A549 (cell line): Measurements from ENCODE around the gene CLCNKB.

Experiments
- CEBPB ChIP-seq, 2 experiments: fragments of >200 bp in 1 of 2; sonication (Bioruptor Twin) in 1 of 2; formaldehyde crosslinking in 1 of 2; IDR thresholded peaks; 2 replicates each; pipeline ENCODE4 v1.6.1; 2012 to 2016
- EP300 ChIP-seq, 2 experiments: fragments of >200 bp; sonication (Bioruptor Twin); formaldehyde crosslinking; IDR thresholded peaks; 2 replicates in 1 of 2; 3 replicates in 1 of 2; pipeline ENCODE4 v1.6.1; 2016 to 2017
- KDM1A ChIP-seq: fragments of 200-600 bp; sonication (generic); IDR thresholded peaks from 2 replicates; pipeline ENCODE4 v1.6.1; 2016; ENCODE audit warnings: low read depth, mild to moderate bottlenecking
- NR3C1 ChIP-seq: fragments of >200 bp; sonication (Bioruptor Twin); formaldehyde crosslinking; IDR thresholded peaks from 3 replicates; pipeline ENCODE4 v1.6.1; 2017
- RCOR1 ChIP-seq: fragments of 150-350 bp; IDR thresholded peaks from 2 replicates; pipeline ENCODE4 v1.6.1; 2014; ENCODE audit warnings: antibody characterized with exemption, low read length, low read depth
- SMC3 ChIP-seq: fragments of >200 bp; sonication (Bioruptor Twin); formaldehyde crosslinking; IDR thresholded peaks from 3 replicates; pipeline ENCODE4 v1.6.1; 2018; ENCODE audit warnings: inconsistent platforms
- TF ChIP-seq, protein P1 (sequence below): fragments of 150-350 bp; IDR thresholded peaks from 2 replicates; pipeline ENCODE4 v1.6.1; 2014; ENCODE audit warnings: low read depth, mild to moderate bottlenecking, low read length
- TF ChIP-seq, protein P2 (sequence below): fragments of >200 bp; sonication (Bioruptor Twin); formaldehyde crosslinking; IDR thresholded peaks from 3 replicates; pipeline ENCODE4 v1.5.1; 2016
- TF ChIP-seq, protein P3 (sequence below): fragments of 200-600 bp; sonication (generic); IDR thresholded peaks from 2 replicates; pipeline ENCODE4 v1.6.1; 2016; ENCODE audit warnings: antibody characterized with exemption, mild to moderate bottlenecking, moderate library complexity

DNA sequence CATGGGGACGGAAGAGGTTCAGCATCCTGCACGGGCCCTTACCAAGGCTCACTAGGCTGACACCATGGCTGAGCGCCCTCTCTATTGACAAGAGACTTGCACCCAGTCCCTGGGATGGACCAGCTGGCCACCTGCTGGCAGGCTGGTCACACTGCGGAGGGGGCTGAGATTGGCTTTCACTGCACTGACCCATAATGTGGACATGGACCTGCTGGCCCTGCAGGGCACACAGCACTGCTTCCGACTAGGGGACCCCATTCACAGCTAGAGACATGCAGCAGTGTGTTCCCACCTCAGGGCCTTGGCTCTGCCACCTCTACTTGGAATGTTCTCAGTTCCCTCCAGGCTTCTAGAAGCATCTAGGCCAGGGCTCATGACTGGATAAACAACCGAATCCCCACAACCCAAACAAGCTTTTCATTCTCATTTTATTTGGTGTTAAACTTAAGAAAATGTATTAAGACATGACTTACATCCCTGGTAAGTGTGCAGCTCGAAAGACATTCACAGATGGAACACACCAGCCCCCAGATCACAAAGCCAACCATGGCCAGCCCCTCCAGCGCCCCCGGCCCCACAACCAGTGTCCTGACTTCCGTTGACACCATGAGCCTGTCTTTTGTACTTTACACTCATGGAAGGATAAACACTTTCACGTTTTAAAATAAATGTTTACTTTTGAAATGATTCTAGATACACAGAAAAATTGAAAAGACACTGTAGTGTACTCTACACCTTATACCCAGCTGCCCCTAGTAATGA lies 48.8 kb upstream of the CLCNKB start:
- TF ChIP-seq KDM1A = no peak
- TF ChIP-seq, protein P1, sequence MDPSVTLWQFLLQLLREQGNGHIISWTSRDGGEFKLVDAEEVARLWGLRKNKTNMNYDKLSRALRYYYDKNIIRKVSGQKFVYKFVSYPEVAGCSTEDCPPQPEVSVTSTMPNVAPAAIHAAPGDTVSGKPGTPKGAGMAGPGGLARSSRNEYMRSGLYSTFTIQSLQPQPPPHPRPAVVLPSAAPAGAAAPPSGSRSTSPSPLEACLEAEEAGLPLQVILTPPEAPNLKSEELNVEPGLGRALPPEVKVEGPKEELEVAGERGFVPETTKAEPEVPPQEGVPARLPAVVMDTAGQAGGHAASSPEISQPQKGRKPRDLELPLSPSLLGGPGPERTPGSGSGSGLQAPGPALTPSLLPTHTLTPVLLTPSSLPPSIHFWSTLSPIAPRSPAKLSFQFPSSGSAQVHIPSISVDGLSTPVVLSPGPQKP = no peak
- TF ChIP-seq, protein P2, sequence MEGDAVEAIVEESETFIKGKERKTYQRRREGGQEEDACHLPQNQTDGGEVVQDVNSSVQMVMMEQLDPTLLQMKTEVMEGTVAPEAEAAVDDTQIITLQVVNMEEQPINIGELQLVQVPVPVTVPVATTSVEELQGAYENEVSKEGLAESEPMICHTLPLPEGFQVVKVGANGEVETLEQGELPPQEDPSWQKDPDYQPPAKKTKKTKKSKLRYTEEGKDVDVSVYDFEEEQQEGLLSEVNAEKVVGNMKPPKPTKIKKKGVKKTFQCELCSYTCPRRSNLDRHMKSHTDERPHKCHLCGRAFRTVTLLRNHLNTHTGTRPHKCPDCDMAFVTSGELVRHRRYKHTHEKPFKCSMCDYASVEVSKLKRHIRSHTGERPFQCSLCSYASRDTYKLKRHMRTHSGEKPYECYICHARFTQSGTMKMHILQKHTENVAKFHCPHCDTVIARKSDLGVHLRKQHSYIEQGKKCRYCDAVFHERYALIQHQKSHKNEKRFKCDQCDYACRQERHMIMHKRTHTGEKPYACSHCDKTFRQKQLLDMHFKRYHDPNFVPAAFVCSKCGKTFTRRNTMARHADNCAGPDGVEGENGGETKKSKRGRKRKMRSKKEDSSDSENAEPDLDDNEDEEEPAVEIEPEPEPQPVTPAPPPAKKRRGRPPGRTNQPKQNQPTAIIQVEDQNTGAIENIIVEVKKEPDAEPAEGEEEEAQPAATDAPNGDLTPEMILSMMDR = peak; percentile 45
- no peak for TF ChIP-seq RCOR1
- TF ChIP-seq SMC3 = peak; percentile 53
- no peak for TF ChIP-seq CEBPB (IDR thresholded peaks at IDR 0.05)
- no peak for TF ChIP-seq EP300 (IDR thresholded peaks at IDR 0.05)
- TF ChIP-seq, protein P3, sequence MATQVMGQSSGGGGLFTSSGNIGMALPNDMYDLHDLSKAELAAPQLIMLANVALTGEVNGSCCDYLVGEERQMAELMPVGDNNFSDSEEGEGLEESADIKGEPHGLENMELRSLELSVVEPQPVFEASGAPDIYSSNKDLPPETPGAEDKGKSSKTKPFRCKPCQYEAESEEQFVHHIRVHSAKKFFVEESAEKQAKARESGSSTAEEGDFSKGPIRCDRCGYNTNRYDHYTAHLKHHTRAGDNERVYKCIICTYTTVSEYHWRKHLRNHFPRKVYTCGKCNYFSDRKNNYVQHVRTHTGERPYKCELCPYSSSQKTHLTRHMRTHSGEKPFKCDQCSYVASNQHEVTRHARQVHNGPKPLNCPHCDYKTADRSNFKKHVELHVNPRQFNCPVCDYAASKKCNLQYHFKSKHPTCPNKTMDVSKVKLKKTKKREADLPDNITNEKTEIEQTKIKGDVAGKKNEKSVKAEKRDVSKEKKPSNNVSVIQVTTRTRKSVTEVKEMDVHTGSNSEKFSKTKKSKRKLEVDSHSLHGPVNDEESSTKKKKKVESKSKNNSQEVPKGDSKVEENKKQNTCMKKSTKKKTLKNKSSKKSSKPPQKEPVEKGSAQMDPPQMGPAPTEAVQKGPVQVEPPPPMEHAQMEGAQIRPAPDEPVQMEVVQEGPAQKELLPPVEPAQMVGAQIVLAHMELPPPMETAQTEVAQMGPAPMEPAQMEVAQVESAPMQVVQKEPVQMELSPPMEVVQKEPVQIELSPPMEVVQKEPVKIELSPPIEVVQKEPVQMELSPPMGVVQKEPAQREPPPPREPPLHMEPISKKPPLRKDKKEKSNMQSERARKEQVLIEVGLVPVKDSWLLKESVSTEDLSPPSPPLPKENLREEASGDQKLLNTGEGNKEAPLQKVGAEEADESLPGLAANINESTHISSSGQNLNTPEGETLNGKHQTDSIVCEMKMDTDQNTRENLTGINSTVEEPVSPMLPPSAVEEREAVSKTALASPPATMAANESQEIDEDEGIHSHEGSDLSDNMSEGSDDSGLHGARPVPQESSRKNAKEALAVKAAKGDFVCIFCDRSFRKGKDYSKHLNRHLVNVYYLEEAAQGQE = no peak
- TF ChIP-seq NR3C1 = no peak
